ENCODE results near the gene PTGES3L. TPM values are rescaled to one million over a fixed set of nuclear protein-coding genes. Genes with fewer than 3 reads are reported as not detected.
A peak's percentile ranks its signal among the peaks of the same experiment; 100 is the strongest.

PTGES3L gene
- total RNA-seq, 1 experiment from 2014 or later: 0.74 TPM

- CTCF ChIA-PET: interaction anchor here (0.6 kb wide), 1 partner anchor 222 kb away, joined by 3 read pairs; no protein-coding TSS in a partner anchor
- DNase-seq (ENCODE audit: low read depth, low spot score) (no peak), ATAC-seq (no peak)
- no TSS peak for BruUV-seq (replicated peaks)
- Histone ChIP-seq H3K4me1 (ENCODE audit: control insufficient read depth, insufficient read depth, low read length) (peaks cover 11% of the 10 kb centered on the region; the same call in 1 of the 2 replicates), H3K27ac (ENCODE audit: low read length) (no peak overlapping the region), H3K9me3 (ENCODE audit: control insufficient read depth, insufficient read depth, low read depth, low read length) (no peaks in the 10 kb centered on the region), H3K4me3 (ENCODE audit: low read depth in 2 of 2, low read length in 2 of 2) (no peak overlapping the region), H3K27me3 (ENCODE audit: control insufficient read depth, insufficient read depth, low read length) (no peaks in the 10 kb centered on the region), H3K36me3 (ENCODE audit: control insufficient read depth, insufficient read depth, low read length) (peaks cover 5% of the 10 kb centered on the region)
- TF ChIP-seq SIN3A (IDR thresholded peaks at IDR 0.05; ENCODE audit: borderline replicate concordance, insufficient read depth, low read depth, low read length): no peak
- TF ChIP-seq, protein P1, sequence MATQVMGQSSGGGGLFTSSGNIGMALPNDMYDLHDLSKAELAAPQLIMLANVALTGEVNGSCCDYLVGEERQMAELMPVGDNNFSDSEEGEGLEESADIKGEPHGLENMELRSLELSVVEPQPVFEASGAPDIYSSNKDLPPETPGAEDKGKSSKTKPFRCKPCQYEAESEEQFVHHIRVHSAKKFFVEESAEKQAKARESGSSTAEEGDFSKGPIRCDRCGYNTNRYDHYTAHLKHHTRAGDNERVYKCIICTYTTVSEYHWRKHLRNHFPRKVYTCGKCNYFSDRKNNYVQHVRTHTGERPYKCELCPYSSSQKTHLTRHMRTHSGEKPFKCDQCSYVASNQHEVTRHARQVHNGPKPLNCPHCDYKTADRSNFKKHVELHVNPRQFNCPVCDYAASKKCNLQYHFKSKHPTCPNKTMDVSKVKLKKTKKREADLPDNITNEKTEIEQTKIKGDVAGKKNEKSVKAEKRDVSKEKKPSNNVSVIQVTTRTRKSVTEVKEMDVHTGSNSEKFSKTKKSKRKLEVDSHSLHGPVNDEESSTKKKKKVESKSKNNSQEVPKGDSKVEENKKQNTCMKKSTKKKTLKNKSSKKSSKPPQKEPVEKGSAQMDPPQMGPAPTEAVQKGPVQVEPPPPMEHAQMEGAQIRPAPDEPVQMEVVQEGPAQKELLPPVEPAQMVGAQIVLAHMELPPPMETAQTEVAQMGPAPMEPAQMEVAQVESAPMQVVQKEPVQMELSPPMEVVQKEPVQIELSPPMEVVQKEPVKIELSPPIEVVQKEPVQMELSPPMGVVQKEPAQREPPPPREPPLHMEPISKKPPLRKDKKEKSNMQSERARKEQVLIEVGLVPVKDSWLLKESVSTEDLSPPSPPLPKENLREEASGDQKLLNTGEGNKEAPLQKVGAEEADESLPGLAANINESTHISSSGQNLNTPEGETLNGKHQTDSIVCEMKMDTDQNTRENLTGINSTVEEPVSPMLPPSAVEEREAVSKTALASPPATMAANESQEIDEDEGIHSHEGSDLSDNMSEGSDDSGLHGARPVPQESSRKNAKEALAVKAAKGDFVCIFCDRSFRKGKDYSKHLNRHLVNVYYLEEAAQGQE (IDR thresholded peaks at IDR 0.05; ENCODE audit: insufficient read depth in 1 of 2, low read depth in 2 of 2, low read length in 1 of 2): no peak
- TF ChIP-seq CTCF (IDR thresholded peaks at IDR 0.05): no peak
- TF ChIP-seq TCF7L2 (IDR thresholded peaks at IDR 0.05; ENCODE audit: low read depth, low read length): no peak
- TF ChIP-seq POLR2AphosphoS5 (IDR thresholded peaks at IDR 0.05; ENCODE audit: low read depth, low read length): no peak
- in situ Hi-C loops (cut with HindIII; ENCODE audit: low pct_unique_long_range_greater_than_20kb, low sequenced_read_pairs) (no loop called here), intact Hi-C loops (cut with micrococcal nuclease; ENCODE audit: unreplicated experiment) (no loop called here)
- POLR2A ChIA-PET: no interaction called here
Measured at GRCh38 chr17:42991471-42991870, 11.6 kb upstream of the PTGES3L start.

GRCh38 chr17:42989726-42990652 lies 10.1 kb upstream of the PTGES3L start:
- no peak for DNase-seq (ENCODE audit: low read depth, low spot score)
- Histone ChIP-seq H3K9me3 (ENCODE audit: control insufficient read depth, insufficient read depth, low read depth, low read length) (no peaks in the 10 kb centered on the region), H3K27me3 (ENCODE audit: control insufficient read depth, insufficient read depth, low read length) (no peaks in the 10 kb centered on the region), H3K4me3 (ENCODE audit: low read depth in 2 of 2, low read length in 2 of 2) (no peak overlapping the region), H3K27ac (ENCODE audit: low read length) (no peak overlapping the region), H3K36me3 (ENCODE audit: control insufficient read depth, insufficient read depth, low read length) (peaks cover 5% of the 10 kb centered on the region), H3K4me1 (ENCODE audit: control insufficient read depth, insufficient read depth, low read length) (peaks cover 11% of the 10 kb centered on the region; the same call in 1 of the 2 replicates)
- CTCF ChIA-PET: interaction anchor here (0.6 kb wide), 1 partner anchor 8 kb away, joined by 3 read pairs; the partner anchor contains the start of gene RPL27
- TF ChIP-seq SIN3A (IDR thresholded peaks at IDR 0.05; ENCODE audit: borderline replicate concordance, insufficient read depth, low read depth, low read length) (no peak), CTCF (IDR thresholded peaks at IDR 0.05) (no peak), TCF7L2 (IDR thresholded peaks at IDR 0.05; ENCODE audit: low read depth, low read length) (no peak), POLR2AphosphoS5 (IDR thresholded peaks at IDR 0.05; ENCODE audit: low read depth, low read length) (no peak)
- TF ChIP-seq, protein P1 (IDR thresholded peaks at IDR 0.05; ENCODE audit: insufficient read depth in 1 of 2, low read depth in 2 of 2, low read length in 1 of 2): no peak
- peak; percentile 78 for ATAC-seq
- POLR2A ChIA-PET: no interaction called here
- BruUV-seq (replicated peaks): no TSS peak
- in situ Hi-C loops (cut with HindIII; ENCODE audit: low pct_unique_long_range_greater_than_20kb, low sequenced_read_pairs): no loop called here
- intact Hi-C loops (cut with micrococcal nuclease; ENCODE audit: unreplicated experiment): no loop called here
